ENCODE data around the gene KAT8. TPM values are rescaled to one million over a fixed set of nuclear protein-coding genes. Genes with fewer than 3 reads are reported as not detected.
A peak's percentile ranks its signal among the peaks of the same experiment; 100 is the strongest.
"Not testable (repeated sequence)": the region's sequence is repeated elsewhere in the genome, so short reads cannot be mapped to it uniquely, and the experiment has no call there.

Gene KAT8
- total and polyA plus RNA-seq, 8 donors, result 38.8 to 114 (median 54.0) TPM

DNA sequence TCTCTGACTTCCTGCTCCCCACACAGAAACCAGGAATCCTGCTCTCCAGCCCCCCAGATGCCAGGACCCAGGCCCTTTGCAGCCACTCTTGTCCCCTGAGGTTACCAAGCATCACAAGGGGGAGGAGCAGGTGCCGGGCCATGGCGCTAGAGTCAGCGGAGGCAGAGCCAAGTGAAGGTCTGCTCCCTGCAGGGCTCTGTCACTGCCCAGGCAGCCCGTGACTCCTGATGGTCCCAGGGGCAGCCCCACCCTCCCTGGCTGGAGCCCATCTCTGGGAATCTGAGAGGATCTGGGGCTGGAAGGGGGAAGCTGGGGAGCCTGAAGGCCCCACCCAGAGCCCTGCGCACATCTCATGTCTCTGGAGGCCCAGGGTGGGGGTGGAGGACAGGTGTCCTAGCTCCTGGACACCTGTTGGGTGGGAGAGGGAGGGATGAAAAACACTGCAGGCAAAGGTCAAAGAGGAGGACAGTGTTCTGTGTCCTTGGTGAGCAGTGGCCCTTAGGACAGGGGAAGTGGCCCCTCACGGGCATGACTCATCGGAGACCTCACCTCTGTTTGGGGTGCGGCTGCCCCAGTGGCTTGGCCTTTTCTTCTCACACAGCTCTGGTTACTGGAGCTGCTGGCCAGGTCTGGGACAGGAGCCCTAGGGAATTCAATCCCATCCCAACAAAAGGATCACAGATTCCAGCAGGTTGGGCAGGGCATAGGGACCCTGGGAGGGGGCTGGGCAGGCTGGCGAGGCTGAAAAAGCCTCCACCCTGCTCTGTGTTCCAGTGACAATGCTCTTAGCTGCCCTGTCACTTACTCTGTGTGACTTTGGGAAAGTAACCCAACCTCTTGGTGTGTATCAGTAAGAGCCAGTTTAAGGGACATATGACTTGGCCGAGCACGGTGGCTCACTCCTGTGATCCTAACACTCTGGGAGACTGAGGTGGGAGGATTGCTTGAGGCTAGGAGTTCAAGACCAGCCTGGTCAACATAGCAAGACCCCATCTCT, 32.7 kb downstream of the KAT8 start, which contains the start of gene PRSS36:
TSS of gene PRSS36 (minus strand) at position 173 of the 997 bp plus-strand sequence. CDS start at position 142, 31 bp downstream.
- peak within 1 kb of the TSS in 1 of 5 donors; percentile 17 for H3K27ac ChIP-seq
- H3K27me3 ChIP-seq, result peaks cover 0 to 49% (median 7%) of the 10 kb centered on the region in 3 donors
- peaks cover 0 to 16% (median 10%) of the 10 kb centered on the region in 4 donors for H3K4me1 ChIP-seq
- H3K36me3 ChIP-seq, result no peaks in the 10 kb centered on the region
- TF ChIP-seq, protein P1, sequence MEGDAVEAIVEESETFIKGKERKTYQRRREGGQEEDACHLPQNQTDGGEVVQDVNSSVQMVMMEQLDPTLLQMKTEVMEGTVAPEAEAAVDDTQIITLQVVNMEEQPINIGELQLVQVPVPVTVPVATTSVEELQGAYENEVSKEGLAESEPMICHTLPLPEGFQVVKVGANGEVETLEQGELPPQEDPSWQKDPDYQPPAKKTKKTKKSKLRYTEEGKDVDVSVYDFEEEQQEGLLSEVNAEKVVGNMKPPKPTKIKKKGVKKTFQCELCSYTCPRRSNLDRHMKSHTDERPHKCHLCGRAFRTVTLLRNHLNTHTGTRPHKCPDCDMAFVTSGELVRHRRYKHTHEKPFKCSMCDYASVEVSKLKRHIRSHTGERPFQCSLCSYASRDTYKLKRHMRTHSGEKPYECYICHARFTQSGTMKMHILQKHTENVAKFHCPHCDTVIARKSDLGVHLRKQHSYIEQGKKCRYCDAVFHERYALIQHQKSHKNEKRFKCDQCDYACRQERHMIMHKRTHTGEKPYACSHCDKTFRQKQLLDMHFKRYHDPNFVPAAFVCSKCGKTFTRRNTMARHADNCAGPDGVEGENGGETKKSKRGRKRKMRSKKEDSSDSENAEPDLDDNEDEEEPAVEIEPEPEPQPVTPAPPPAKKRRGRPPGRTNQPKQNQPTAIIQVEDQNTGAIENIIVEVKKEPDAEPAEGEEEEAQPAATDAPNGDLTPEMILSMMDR (IDR thresholded peaks at IDR 0.05), result no peak
- no peak for TF ChIP-seq POLR2A (IDR thresholded peaks at IDR 0.05)
- TF ChIP-seq POLR2AphosphoS5 (IDR thresholded peaks at IDR 0.05), result no peak
- intact Hi-C loops (cut with DNase I; ENCODE audit: low total_unique reads), result no loop called here
- no peaks in the 10 kb centered on the region for H3K9me3 ChIP-seq
- no peak within 1 kb of the TSS for H3K4me3 ChIP-seq
- 69 to 77% (median 74%) methylated on average over 8 to 11 of the region's 11 CpGs for WGBS, 5 donors
- DNase-seq, result no peak

DNA sequence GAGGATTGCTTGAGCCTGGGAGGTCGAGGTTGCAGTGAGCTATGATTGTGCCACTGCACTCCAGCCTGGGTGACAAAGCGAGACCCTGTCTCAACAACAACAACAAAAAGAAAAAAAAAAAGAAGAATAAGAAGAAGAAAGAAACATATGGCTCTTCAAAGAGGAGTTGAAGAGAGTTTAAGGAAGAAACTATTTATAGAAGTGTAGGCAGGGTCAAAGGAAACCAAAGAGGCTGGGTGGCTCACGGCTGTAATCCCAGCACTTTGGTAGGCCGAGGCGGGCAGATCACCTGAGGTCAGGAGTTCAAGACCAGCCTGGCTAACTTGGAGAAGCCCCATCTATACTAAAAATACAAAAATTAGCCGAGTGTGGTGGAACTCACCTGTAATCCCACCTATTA, 33.5 kb downstream of the KAT8 start:
- DNase-seq; H3K36me3 ChIP-seq; H3K27ac ChIP-seq; H3K9me3 ChIP-seq; H3K4me3 ChIP-seq; intact Hi-C loops (cut with DNase I; ENCODE audit: low total_unique reads): not testable (repeated sequence)
- Histone ChIP-seq H3K27me3 (peaks cover 0 to 44% (median 7%) of the 10 kb centered on the region in 3 donors), H3K4me1 (peaks cover 0 to 16% (median 10%) of the 10 kb centered on the region in 4 donors)
- 73 to 90% (median 79%) methylated on average over 6 of the region's 6 CpGs for WGBS, 5 donors

DNA sequence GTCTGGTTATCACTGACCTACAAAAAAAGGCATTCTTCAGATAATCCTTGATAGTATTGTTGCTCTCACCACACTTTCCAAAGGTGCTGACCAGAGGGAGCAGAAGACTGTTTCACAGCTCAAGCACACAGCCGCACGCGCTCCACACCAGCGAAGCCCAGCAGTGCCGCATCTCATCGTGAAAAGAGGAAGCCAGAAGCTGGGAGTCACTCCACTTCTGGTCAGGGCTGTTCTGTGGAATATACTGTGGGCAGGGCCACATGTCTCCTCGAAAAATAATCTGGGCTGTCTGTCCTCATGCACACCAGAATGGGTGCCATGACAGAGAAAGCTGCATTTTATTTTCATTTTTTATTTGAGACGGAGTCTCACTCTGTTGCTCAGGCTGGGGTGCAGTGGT, 39.7 kb downstream of the KAT8 start:
- Histone ChIP-seq H3K27ac (no peak overlapping the region), H3K4me1 (peaks cover 0 to 10% (median 3%) of the 10 kb centered on the region in 4 donors), H3K4me3 (no peak overlapping the region), H3K27me3 (peaks cover 0 to 14% (median 0%) of the 10 kb centered on the region in 3 donors), H3K36me3 (no peaks in the 10 kb centered on the region), H3K9me3 (no peaks in the 10 kb centered on the region)
- DNase-seq, result no peak
- intact Hi-C loops (cut with DNase I; ENCODE audit: low total_unique reads), result no loop called here
- WGBS, 5 donors, result 16 to 33% (median 27%) methylated on average over 8 of the region's 8 CpGs
- TF ChIP-seq POLR2AphosphoS5 (IDR thresholded peaks at IDR 0.05) (no peak), POLR2A (IDR thresholded peaks at IDR 0.05) (no peak), EP300 (IDR thresholded peaks at IDR 0.05) (no peak)
- TF ChIP-seq, protein P1 (IDR thresholded peaks at IDR 0.05), result no peak

DNA sequence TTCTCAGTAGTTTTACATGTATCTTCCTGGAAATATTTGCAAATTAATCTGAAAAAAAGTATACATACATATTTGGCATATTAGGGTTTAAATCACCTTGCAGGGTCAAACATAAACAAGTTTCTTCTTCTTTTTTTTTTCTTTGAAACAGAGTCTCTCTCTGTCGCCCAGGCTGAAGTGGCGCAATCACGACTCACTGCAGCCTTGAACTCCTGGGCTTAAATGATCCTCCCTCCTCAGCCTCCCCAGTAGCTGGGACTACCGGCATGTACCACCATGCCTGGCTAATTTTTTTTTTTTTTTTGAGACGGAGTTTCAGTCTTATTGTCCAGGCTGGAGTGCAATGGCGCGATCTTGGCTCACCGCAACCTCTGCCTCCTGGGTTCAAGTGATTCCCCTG, 49.9 kb downstream of the KAT8 start:
- H3K4me3 ChIP-seq, result no peak overlapping the region
- H3K27ac ChIP-seq, result no peak overlapping the region
- no peak for DNase-seq
- no peaks in the 10 kb centered on the region for H3K36me3 ChIP-seq
- no peaks in the 10 kb centered on the region for H3K9me3 ChIP-seq
- H3K27me3 ChIP-seq, result no peaks in the 10 kb centered on the region
- intact Hi-C loops (cut with DNase I; ENCODE audit: low total_unique reads), result no loop called here
- no peaks in the 10 kb centered on the region for H3K4me1 ChIP-seq
- no peak for TF ChIP-seq POLR2A (IDR thresholded peaks at IDR 0.05)
- TF ChIP-seq POLR2AphosphoS5 (IDR thresholded peaks at IDR 0.05), result no peak
- TF ChIP-seq, protein P1 (IDR thresholded peaks at IDR 0.05), result no peak
- TF ChIP-seq EP300 (IDR thresholded peaks at IDR 0.05), result no peak
- WGBS, 5 donors, result 89 to 94% (median 91%) methylated on average over 8 of the region's 8 CpGs

Measured in stomach (tissue), 9 donors.